Panc1 (cell line): Measurements from ENCODE around the gene UPK1A. TPM values are rescaled to one million over a fixed set of nuclear protein-coding genes. Genes with fewer than 3 reads are reported as not detected.

Experiments
- ATAC-seq: fragments of 200-7000 bp; cut with Tn5 transposase; 2 replicates; pipeline ENCODE4 v1.9.1; 2020; ENCODE audit warnings: mild to moderate bottlenecking, moderate library complexity
- BruUV-seq: library from RNA; stranded (reverse); fragments of 400-500 nt; replicated peaks from 2 replicates; lab custom pipeline; 2021; lab: Mats Ljungman, UMichigan
- CTCF ChIA-PET: fragments of 300-600 bp; sonication (Branson Sonifier 250); formaldehyde crosslinking; loops from one replicate; lab custom pipeline; 2022; ENCODE audit warnings: antibody characterized with exemption; lab: Charles Lee
- POLR2A ChIA-PET: fragments of 300-600 bp; sonication (Branson Sonifier 250); formaldehyde crosslinking; loops from one replicate; lab custom pipeline; 2022; ENCODE audit warnings: antibody characterized with exemption; lab: Charles Lee
- DNase-seq: peaks from one replicate; pipeline ENCODE4 v3.0.0-alpha.2; 2010; ENCODE audit warnings: low read depth, low spot score
- H3K27ac ChIP-seq: 2 replicates; pipeline ENCODE4 v1.5.1; 2011; ENCODE audit warnings: mild to moderate bottlenecking, low read length, inconsistent platforms
- H3K27me3 ChIP-seq: fragments of 200-500 bp; sonication (Bioruptor generic); 2 replicates; pipeline ENCODE4 v1.6.0; 2014; ENCODE audit warnings: low read length, inconsistent platforms; ENCODE audit not compliant: control insufficient read depth, insufficient read depth
- H3K36me3 ChIP-seq: fragments of 200-500 bp; sonication (Bioruptor generic); 2 replicates; pipeline ENCODE4 v1.5.1; 2014; ENCODE audit warnings: inconsistent platforms, mild to moderate bottlenecking, low read length, moderate library complexity; ENCODE audit not compliant: control insufficient read depth, insufficient read depth
- H3K4me1 ChIP-seq: 2 replicates; pipeline ENCODE4 v1.5.1; 2011; ENCODE audit warnings: inconsistent platforms, mild to moderate bottlenecking, low read length, moderate library complexity; ENCODE audit not compliant: control insufficient read depth, insufficient read depth
- H3K4me3 ChIP-seq, 2 experiments: 2 replicates each; pipeline ENCODE4 v1.5.1; 2011 to 2012; ENCODE audit warnings: low read depth in 2 of 2, low read length in 2 of 2, mild to moderate bottlenecking in 2 of 2, inconsistent platforms in 1 of 2, moderate library complexity in 1 of 2
- H3K9me3 ChIP-seq: fragments of 200-500 bp; sonication (Bioruptor generic); 2 replicates; pipeline ENCODE4 v1.5.1; 2014; ENCODE audit warnings: low read depth, mild to moderate bottlenecking, inconsistent platforms, low read length, moderate library complexity; ENCODE audit not compliant: control insufficient read depth, insufficient read depth
- CTCF ChIP-seq: fragments of 450-650 bp; IDR thresholded peaks from 2 replicates; pipeline ENCODE4 v1.5.1; 2017; ENCODE audit warnings: mild to moderate bottlenecking
- POLR2AphosphoS5 ChIP-seq: IDR thresholded peaks from 2 replicates; pipeline ENCODE4 v1.6.1; 2012; ENCODE audit warnings: mild to moderate bottlenecking, low read depth, low read length, moderate library complexity
- REST ChIP-seq, 2 experiments: IDR thresholded peaks; 2 replicates each; pipeline ENCODE4 v1.6.1; 2011 to 2012; ENCODE audit warnings: low read depth in 2 of 2, control low read depth in 1 of 2, low read length in 1 of 2, mild to moderate bottlenecking in 1 of 2, moderate library complexity in 1 of 2; ENCODE audit not compliant: insufficient read depth in 1 of 2
- SIN3A ChIP-seq: IDR thresholded peaks from 2 replicates; pipeline ENCODE4 v1.6.1; 2012; ENCODE audit warnings: low read depth, mild to moderate bottlenecking, low read length, moderate library complexity, borderline replicate concordance; ENCODE audit not compliant: insufficient read depth
- TCF7L2 ChIP-seq: IDR thresholded peaks from 2 replicates; pipeline ENCODE4 v1.6.1; 2011; ENCODE audit warnings: mild to moderate bottlenecking, low read depth, low read length, inconsistent platforms
- in situ Hi-C: cut with HindIII; loops from 2 replicates; pipeline ENCODE4 v1.10.0; 2016; ENCODE audit warnings: low sequenced_read_pairs, low pct_unique_long_range_greater_than_20kb
- intact Hi-C: fragments of 100-400 bp; cut with micrococcal nuclease; formaldehyde crosslinking; loops from one replicate; pipeline ENCODE4 v1.10.0; 2022; ENCODE audit not compliant: unreplicated experiment
- total RNA-seq: library from RNA; stranded (reverse); gene quantifications from one replicate; pipeline ENCODE4 v1.2.1, GENCODE V29; 2021; ENCODE audit not compliant: unreplicated experiment

Gene UPK1A
- total RNA-seq, 1 experiment from 2014 or later: 0.67 TPM

- no peaks in the 10 kb centered on the region for H3K9me3 ChIP-seq
- ATAC-seq (no peak), DNase-seq (no peak)
- ChIA-PET CTCF (interaction anchor here (0.5 kb wide), 1 partner anchor 23 kb away, joined by 8 read pairs; no protein-coding TSS in a partner anchor), POLR2A (no interaction called here)
- TF ChIP-seq SIN3A (no peak), TCF7L2 (no peak), CTCF (no peak), POLR2AphosphoS5 (no peak), REST (IDR thresholded peaks at IDR 0.05; ENCODE audit: insufficient read depth in 1 of 2, low read depth in 2 of 2, low read length in 1 of 2) (no peak)
- H3K36me3 ChIP-seq: peaks cover 18% of the 10 kb centered on the region; the same call in 1 of the 2 replicates
- no TSS peak for BruUV-seq
- no peak overlapping the region for H3K4me3 ChIP-seq
- in situ Hi-C loops (no loop called here), intact Hi-C loops (no loop called here)
- H3K4me1 ChIP-seq: peaks cover 14% of the 10 kb centered on the region
- no peak overlapping the region for H3K27ac ChIP-seq
- no peaks in the 10 kb centered on the region for H3K27me3 ChIP-seq
Observed at GRCh38 chr19:35720648-35721047, 54.3 kb downstream of the UPK1A start.

GRCh38 chr19:35721374-35721773 is 55.1 kb downstream of the UPK1A start:
- Histone ChIP-seq H3K9me3 (no peaks in the 10 kb centered on the region), H3K27me3 (no peaks in the 10 kb centered on the region), H3K27ac (no peak overlapping the region), H3K4me1 (peaks cover 7% of the 10 kb centered on the region), H3K36me3 (peaks cover 26% of the 10 kb centered on the region; the same call in 1 of the 2 replicates), H3K4me3 (no peak overlapping the region)
- CTCF ChIA-PET: no interaction called here
- ATAC-seq (no peak), DNase-seq (no peak)
- TF ChIP-seq CTCF (no peak), POLR2AphosphoS5 (no peak), SIN3A (no peak), TCF7L2 (no peak), REST (IDR thresholded peaks at IDR 0.05; ENCODE audit: insufficient read depth in 1 of 2, low read depth in 2 of 2, low read length in 1 of 2) (no peak)
- BruUV-seq: no TSS peak
- POLR2A ChIA-PET: no interaction called here
- in situ Hi-C loops: no loop called here
- intact Hi-C loops: no loop called here
